GM21515 (cell line): Measurements from ENCODE around the gene HCK.

ENCODE experiments used
- ATAC-seq: cut with Tn5 transposase; IDR thresholded peaks from one replicate; pipeline ENCODE4 v1.9.1; 2021; ENCODE audit not compliant: unreplicated experiment

Gene HCK

GRCh38 chr20:32125506-32125905 lies 73.5 kb downstream of the HCK start:
- ATAC-seq, result no peak

GRCh38 chr20:32126919-32127318 lies 74.9 kb downstream of the HCK start:
- no peak for ATAC-seq

- no peak for ATAC-seq
Measured at GRCh38 chr20:32127347-32127746, 75.3 kb downstream of the HCK start.

GRCh38 chr20:32128167-32128566 lies 76.1 kb downstream of the HCK start:
- ATAC-seq, result no peak

GRCh38 chr20:32129863-32130262 lies 77.8 kb downstream of the HCK start:
- ATAC-seq, result no peak

GRCh38 chr20:32130352-32130751 lies 78.3 kb downstream of the HCK start:
- no peak for ATAC-seq

- ATAC-seq, result no peak
Measured at GRCh38 chr20:32130965-32131364, 78.9 kb downstream of the HCK start.

- peak; percentile 94 for ATAC-seq
Measured at GRCh38 chr20:32132911-32133549, 81.0 kb downstream of the HCK start.

GRCh38 chr20:32134026-32134425 lies 82.0 kb downstream of the HCK start:
- no peak for ATAC-seq

- no peak for ATAC-seq
Measured at GRCh38 chr20:32135983-32136515, 84.0 kb downstream of the HCK start.

- ATAC-seq, result no peak
Measured at GRCh38 chr20:32138921-32139320, 86.9 kb downstream of the HCK start.

- ATAC-seq, result no peak
Measured at GRCh38 chr20:32139947-32140346, 87.9 kb downstream of the HCK start.

GRCh38 chr20:32140603-32141002 lies 88.6 kb downstream of the HCK start:
- ATAC-seq, result no peak

- no peak for ATAC-seq
Measured at GRCh38 chr20:32141465-32141980, 89.5 kb downstream of the HCK start.

- ATAC-seq, result no peak
Measured at GRCh38 chr20:32142088-32142487, 90.0 kb downstream of the HCK start.

- ATAC-seq, result no peak
Measured at GRCh38 chr20:32142991-32143390, 90.9 kb downstream of the HCK start.

- ATAC-seq, result no peak
Measured at GRCh38 chr20:32144898-32145662, 93.0 kb downstream of the HCK start.

GRCh38 chr20:32149566-32150170 lies 97.6 kb downstream of the HCK start:
- ATAC-seq, result no peak

- ATAC-seq, result no peak
Measured at GRCh38 chr20:32150291-32150848, 98.3 kb downstream of the HCK start.
